GM21737 (cell line): ENCODE measurements around the gene C1S.

Source experiments
- ATAC-seq: cut with Tn5 transposase; IDR thresholded peaks from one replicate; pipeline ENCODE4 v1.9.1; 2021; ENCODE audit warnings: mild to moderate bottlenecking, moderate library complexity; ENCODE audit not compliant: unreplicated experiment

The C1S gene

GRCh38 chr12:7075518-7075917 lies 15.0 kb downstream of the C1S start:
- ATAC-seq: no peak

GRCh38 chr12:7075939-7076338 lies 15.4 kb downstream of the C1S start:
- ATAC-seq: no peak

- ATAC-seq: no peak
Observed at GRCh38 chr12:7076493-7076892, 16.0 kb downstream of the C1S start.

- ATAC-seq: no peak
Observed at GRCh38 chr12:7078163-7078562, 17.6 kb downstream of the C1S start.

- no peak for ATAC-seq
Observed at GRCh38 chr12:7079826-7080125, 19.3 kb downstream of the C1S start.

GRCh38 chr12:7081037-7081436 lies 20.5 kb downstream of the C1S start:
- no peak for ATAC-seq

GRCh38 chr12:7083125-7083524 lies 22.6 kb downstream of the C1S start:
- no peak for ATAC-seq

GRCh38 chr12:7089196-7089871 lies 28.8 kb downstream of the C1S start:
- ATAC-seq: no peak

- ATAC-seq: no peak
Observed at GRCh38 chr12:7090222-7090998, 29.9 kb downstream of the C1S start.

GRCh38 chr12:7091171-7091570 lies 30.7 kb downstream of the C1S start:
- no peak for ATAC-seq

GRCh38 chr12:7091660-7092228 lies 31.2 kb downstream of the C1S start:
- ATAC-seq: no peak

- no peak for ATAC-seq
Observed at GRCh38 chr12:7092229-7092985, 31.9 kb downstream of the C1S start, which contains the start of gene C1R. TSS of gene C1R (minus strand) at chr12:7092445. CDS start at chr12:7092388, 57 bp downstream.

- ATAC-seq: no peak
Observed at GRCh38 chr12:7092986-7093460, 32.5 kb downstream of the C1S start.

GRCh38 chr12:7093486-7093885 lies 33.0 kb downstream of the C1S start:
- no peak for ATAC-seq

- ATAC-seq: no peak
Observed at GRCh38 chr12:7093892-7094291, 33.4 kb downstream of the C1S start.

GRCh38 chr12:7096006-7096932 lies 35.8 kb downstream of the C1S start:
- no peak for ATAC-seq

- ATAC-seq: no peak
Observed at GRCh38 chr12:7096979-7097378, 36.5 kb downstream of the C1S start.

GRCh38 chr12:7099290-7099996 lies 38.9 kb downstream of the C1S start:
- ATAC-seq: no peak

GRCh38 chr12:7100239-7100638 lies 39.7 kb downstream of the C1S start:
- no peak for ATAC-seq
